Upper lobe of right lung (tissue), 1 donor: ENCODE results near the gene MYOG. TPM values are rescaled to one million over a fixed set of nuclear protein-coding genes. Genes with fewer than 3 reads are reported as not detected.
A peak's percentile ranks its signal among the peaks of the same experiment; 100 is the strongest.

ENCODE experiments used
- ATAC-seq: fragments of 200-7000 bp; cut with Tn5 transposase; one replicate; pipeline ENCODE4 v1.9.1; 2020; ENCODE audit warnings: mild to moderate bottlenecking, moderate library complexity
- DNase-seq: peaks from one replicate; pipeline ENCODE4 v3.0.0-alpha.2; 2020
- H3K27ac ChIP-seq: fragments of 200-600 bp; one replicate; pipeline ENCODE4 v1.8.0; 2022
- H3K27me3 ChIP-seq: fragments of 200-600 bp; one replicate; pipeline ENCODE4 v1.8.0; 2022; ENCODE audit warnings: mild to moderate bottlenecking
- H3K36me3 ChIP-seq: fragments of 200-600 bp; one replicate; pipeline ENCODE4 v1.8.0; 2022
- H3K4me1 ChIP-seq: fragments of 200-600 bp; one replicate; pipeline ENCODE4 v1.8.0; 2022
- H3K4me3 ChIP-seq: fragments of 200-600 bp; one replicate; pipeline ENCODE4 v1.8.0; 2022; ENCODE audit warnings: mild to moderate bottlenecking
- H3K9me3 ChIP-seq: fragments of 200-600 bp; one replicate; pipeline ENCODE4 v1.8.0; 2022
- CTCF ChIP-seq: fragments of 200-600 bp; IDR thresholded peaks from one replicate; pipeline ENCODE4 v1.8.0; 2022; ENCODE audit warnings: antibody characterized with exemption
- intact Hi-C: fragments of 100-400 bp; cut with DNase I; formaldehyde crosslinking; loops from one replicate; pipeline ENCODE4 v1.11.0; 2022
- total RNA-seq: library from RNA; stranded (reverse); fragmentation: NEBNext Ultra II Directional; extraction: Animal tissue kit (Norgen Biotek cat#: 25700); gene quantifications from one replicate; pipeline ENCODE4 v1.2.1, GENCODE V29; 2021
- donor health status: DM: no; HTN: yes; CAD: no; lungs with severe emphysema.

MYOG gene
- total RNA-seq, 1 donor from 2014 or later, result not detected

- Histone ChIP-seq H3K36me3 (no peaks in the 10 kb centered on the region), H3K4me3 (no peak overlapping the region), H3K4me1 (no peaks in the 10 kb centered on the region), H3K9me3 (no peaks in the 10 kb centered on the region), H3K27ac (no peak overlapping the region), H3K27me3 (peaks cover 5% of the 10 kb centered on the region)
- ATAC-seq, result no peak
- TF ChIP-seq CTCF, result no peak
- DNase-seq, result no peak
- intact Hi-C loops, result no loop called here
Observed at GRCh38 chr1:203049077-203049476, 36.7 kb downstream of the MYOG start.

GRCh38 chr1:203048555-203049051 is 37.2 kb downstream of the MYOG start:
- Histone ChIP-seq H3K36me3 (no peaks in the 10 kb centered on the region), H3K4me3 (no peak overlapping the region), H3K4me1 (no peaks in the 10 kb centered on the region), H3K27me3 (peaks cover 5% of the 10 kb centered on the region), H3K9me3 (no peaks in the 10 kb centered on the region), H3K27ac (no peak overlapping the region)
- DNase-seq (no peak), ATAC-seq (peak; percentile 18)
- intact Hi-C loops, result no loop called here
- no peak for TF ChIP-seq CTCF

GRCh38 chr1:203048086-203048485 is 37.7 kb downstream of the MYOG start:
- no peak for TF ChIP-seq CTCF
- ATAC-seq (no peak), DNase-seq (no peak)
- H3K36me3 ChIP-seq, result no peaks in the 10 kb centered on the region
- H3K27ac ChIP-seq, result no peak overlapping the region
- H3K27me3 ChIP-seq, result peaks cover 5% of the 10 kb centered on the region
- no peaks in the 10 kb centered on the region for H3K4me1 ChIP-seq
- H3K4me3 ChIP-seq, result no peak overlapping the region
- H3K9me3 ChIP-seq, result no peaks in the 10 kb centered on the region
- intact Hi-C loops, result no loop called here

GRCh38 chr1:203046984-203047630 is 38.7 kb downstream of the MYOG start:
- no peak for TF ChIP-seq CTCF
- no peak for ATAC-seq
- Histone ChIP-seq H3K9me3 (no peaks in the 10 kb centered on the region), H3K4me3 (no peak overlapping the region), H3K36me3 (no peaks in the 10 kb centered on the region), H3K27ac (no peak overlapping the region), H3K4me1 (no peaks in the 10 kb centered on the region), H3K27me3 (peaks cover 5% of the 10 kb centered on the region)
- DNase-seq, result no peak
- intact Hi-C loops, result no loop called here

GRCh38 chr1:203045821-203046594 is 39.8 kb downstream of the MYOG start:
- no peak for TF ChIP-seq CTCF
- DNase-seq, result no peak
- ATAC-seq, result no peak
- no peaks in the 10 kb centered on the region for H3K4me1 ChIP-seq
- no peak overlapping the region for H3K27ac ChIP-seq
- no peaks in the 10 kb centered on the region for H3K36me3 ChIP-seq
- intact Hi-C loops, result no loop called here
- no peaks in the 10 kb centered on the region for H3K27me3 ChIP-seq
- no peak overlapping the region for H3K4me3 ChIP-seq
- H3K9me3 ChIP-seq, result no peaks in the 10 kb centered on the region
